Fibroblast of skin of back (primary cell): ENCODE data around the gene SGSM1. TPM values are rescaled to one million over a fixed set of nuclear protein-coding genes. Genes with fewer than 3 reads are reported as not detected.

ENCODE experiments used
- DNase-seq: peaks from one replicate; pipeline ENCODE4 v3.0.0-alpha.2; 2013
- polyA plus RNA-seq, 2 experiments: library from polyadenylated mRNA; unstranded; fragments of 120-200 nt; gene quantifications; one replicate each; pipeline ENCODE4 v1.2.1, GENCODE V29; 2013; ENCODE audit not compliant: insufficient read length in 2 of 2

The SGSM1 gene, protein sequence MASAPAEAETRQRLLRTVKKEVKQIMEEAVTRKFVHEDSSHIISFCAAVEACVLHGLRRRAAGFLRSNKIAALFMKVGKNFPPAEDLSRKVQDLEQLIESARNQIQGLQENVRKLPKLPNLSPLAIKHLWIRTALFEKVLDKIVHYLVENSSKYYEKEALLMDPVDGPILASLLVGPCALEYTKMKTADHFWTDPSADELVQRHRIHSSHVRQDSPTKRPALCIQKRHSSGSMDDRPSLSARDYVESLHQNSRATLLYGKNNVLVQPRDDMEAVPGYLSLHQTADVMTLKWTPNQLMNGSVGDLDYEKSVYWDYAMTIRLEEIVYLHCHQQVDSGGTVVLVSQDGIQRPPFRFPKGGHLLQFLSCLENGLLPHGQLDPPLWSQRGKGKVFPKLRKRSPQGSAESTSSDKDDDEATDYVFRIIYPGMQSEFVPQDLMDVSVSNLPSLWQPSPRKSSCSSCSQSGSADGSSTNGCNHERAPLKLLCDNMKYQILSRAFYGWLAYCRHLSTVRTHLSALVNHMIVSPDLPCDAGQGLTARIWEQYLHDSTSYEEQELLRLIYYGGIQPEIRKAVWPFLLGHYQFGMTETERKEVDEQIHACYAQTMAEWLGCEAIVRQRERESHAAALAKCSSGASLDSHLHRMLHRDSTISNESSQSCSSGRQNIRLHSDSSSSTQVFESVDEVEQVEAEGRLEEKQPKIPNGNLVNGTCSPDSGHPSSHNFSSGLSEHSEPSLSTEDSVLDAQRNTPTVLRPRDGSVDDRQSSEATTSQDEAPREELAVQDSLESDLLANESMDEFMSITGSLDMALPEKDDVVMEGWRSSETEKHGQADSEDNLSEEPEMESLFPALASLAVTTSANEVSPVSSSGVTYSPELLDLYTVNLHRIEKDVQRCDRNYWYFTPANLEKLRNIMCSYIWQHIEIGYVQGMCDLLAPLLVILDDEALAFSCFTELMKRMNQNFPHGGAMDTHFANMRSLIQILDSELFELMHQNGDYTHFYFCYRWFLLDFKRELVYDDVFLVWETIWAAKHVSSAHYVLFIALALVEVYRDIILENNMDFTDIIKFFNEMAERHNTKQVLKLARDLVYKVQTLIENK
- polyA plus RNA-seq (2013, experiment 1 of 2; ENCODE audit: insufficient read length): not detected
- polyA plus RNA-seq (2013, experiment 2 of 2; ENCODE audit: insufficient read length): not detected

DNA sequence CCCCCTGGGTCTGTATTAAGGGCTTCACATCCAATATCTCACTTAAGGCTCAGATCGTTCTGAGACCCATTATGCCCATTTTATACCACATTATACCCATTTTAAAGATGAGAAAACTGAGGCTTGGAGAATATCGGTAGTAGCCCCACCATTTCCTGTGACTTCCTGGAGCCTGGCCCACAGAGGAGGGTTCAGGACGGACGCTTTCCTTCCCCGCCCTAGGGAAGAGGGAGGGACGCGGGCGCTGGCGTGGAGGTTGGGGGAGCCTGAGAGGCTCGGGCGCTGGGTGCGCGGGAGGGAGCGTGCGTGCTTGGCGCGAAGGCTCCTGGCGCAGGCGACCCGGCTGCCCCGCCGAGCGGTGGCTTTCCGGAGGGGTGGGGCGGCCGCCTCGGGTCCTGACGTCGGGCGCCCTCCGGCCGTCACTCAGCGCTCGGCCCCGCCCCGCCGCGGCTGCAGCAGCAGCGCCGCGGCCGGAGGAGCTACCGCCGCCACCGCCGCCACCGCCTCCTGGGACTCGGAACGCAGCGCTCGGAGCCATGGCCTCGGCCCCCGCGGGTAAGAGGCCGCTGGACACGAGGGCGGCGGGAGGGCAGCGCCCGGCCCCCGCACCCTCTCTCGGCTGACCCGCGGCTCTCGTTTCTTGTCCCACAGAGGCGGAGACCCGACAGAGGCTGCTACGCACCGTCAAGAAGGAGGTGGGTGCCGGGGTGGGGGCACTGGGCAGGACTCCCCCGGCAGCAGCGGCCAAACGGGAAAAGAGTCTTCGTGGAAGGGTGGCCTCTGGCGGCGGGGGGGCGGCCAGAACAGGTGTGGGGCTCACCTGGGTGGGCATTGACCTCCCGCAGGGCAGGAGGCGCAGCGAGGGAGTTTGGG, at the start of gene SGSM1:
Gene SGSM1 (plus strand): TSS at position 422 of the 873 bp plus-strand sequence. CDS start 115 bp downstream, at position 537.
- peak; percentile 56 for DNase-seq

DNA sequence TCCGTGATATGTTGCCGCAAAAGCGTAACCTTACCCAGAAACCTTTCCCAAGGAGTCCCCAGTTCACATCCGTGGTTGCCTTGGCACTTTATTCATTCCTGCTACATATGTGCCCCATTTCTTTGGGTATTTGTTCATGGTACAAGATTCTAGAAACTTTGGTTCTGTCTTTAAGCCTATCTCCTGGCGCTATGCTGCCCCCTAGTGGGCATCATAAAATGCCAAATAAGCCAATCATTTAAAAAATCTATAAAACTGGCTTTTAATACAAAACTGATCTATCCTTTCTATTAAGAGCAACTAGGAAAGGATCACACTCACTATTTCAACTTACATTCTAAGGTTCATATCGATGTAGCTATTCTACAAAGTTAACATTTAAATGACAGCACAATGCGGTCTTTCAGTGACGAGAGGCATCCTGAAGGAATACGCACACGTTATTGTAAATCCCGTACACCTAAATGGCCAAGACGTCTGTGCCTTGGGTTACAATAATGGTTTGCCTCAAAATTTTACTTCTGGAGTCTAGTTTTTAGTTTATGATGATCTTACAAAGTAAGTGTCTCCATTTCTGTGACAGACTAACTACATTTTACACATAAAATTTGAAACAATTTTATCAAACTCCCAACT, 47.7 kb upstream of the SGSM1 start:
- peak; percentile 42 for DNase-seq

DNA sequence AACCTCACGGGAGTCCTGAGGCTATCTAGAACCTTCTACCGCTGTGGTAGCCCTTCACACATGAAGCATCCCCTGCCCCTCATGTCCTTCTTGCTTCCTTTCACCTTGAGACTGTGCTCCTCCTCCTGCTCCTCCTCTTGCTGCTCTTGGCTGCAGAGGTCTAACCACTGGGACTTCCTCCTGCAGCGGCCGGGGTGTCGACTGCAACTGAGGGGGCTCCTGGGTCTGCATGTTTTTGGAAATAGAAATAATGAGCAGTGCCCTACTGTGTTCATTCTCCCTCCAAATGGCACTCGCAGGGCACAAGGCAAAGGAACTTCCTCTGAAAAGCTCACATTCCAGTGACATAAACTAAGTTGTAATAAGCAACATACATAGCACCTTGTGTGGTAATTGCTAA, 46.2 kb upstream of the SGSM1 start:
- DNase-seq: no peak

DNA sequence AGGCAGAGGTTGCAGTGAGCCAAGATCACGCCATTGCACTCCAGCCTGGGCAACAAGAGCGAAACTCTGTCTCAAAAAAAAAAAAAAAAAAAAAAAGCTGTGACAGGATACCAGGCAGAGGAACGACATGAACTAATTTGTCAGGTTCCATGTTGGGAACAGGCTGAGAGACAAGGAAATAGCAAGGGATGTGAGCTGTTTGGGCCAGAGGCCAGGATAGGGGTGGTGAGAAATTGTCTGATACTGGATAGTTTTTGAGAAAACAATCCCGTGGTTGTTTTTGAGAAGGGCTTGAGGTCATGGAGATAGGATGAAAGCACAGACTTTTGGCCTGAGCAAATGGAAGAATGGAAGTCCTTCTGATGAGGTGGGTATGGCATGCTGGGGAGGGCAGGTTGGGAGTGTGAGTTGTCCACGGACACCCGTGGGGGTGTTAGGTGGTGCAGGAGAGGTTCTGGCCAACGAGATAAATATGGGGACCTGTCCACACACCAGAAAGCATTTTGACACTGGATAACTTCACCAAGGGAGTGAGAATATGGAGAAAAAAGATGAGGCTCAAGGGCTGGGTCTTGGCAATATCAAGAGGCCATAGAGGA, 45.2 kb upstream of the SGSM1 start:
- DNase-seq: no peak

DNA sequence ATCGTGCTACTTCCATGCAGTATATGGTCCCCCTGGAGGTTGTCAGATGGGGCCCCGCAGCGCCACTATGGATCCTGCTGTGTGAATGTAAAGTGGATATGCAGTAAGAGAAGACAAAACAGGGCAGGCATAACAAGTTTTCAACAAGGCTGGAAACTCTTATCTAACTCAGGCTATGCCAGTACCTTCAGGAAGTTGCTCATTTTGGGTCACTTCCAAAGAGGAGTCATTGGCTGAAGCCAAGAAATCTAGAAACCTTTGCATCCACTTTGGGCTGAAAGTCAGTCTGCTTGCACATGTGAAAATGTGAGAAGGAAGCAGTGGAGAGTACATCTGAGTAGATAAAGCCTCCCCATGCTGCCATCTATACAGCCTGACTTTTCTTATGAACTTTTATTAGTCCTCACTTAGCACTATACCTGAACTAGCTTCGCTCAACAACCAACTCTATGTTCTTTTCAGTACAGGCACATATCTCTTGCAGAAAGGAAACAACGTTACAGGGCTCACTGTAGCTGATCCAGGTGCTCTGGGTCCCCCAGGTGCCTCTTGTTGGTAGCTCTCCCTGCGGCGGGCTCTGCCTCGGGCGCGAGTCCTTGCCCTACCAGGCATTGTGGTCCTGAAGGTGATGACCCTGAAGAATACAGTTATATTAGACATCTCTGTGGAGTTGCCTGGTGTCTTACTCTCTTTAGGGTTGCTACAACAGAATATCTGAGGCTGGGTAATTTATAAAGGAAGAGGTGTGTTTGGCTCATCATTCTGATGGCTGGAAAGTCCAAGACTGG, 43.9 kb upstream of the SGSM1 start:
- DNase-seq: no peak

DNA sequence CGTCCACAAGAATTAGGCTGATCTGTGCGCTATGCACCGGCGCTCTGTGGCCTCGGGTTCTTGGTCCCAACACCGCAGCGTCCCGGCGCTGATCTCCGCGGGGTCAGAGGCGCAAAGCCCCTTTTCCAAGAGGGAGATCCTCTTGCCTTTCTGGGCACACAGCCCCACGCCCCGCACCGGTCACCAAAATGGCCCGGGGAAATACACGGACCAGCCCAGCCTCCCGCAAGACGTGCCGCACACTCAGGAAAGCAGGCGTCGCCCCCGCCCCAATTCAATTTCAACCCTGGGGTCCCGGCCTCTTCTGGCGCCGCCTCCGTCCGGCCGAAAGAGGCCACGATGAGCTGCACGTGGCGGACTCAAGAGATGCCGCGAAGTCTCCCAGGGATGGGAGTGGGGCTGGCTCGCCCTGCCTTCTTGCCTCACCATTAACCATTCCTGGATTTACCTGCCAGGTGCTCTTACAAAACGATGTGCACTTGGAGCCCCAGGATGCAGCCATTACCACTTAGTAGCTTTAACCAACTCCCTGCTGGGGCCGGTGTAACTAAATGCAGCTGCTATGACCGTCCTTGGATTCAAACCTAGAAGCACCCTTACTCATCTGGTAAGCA, 42.0 kb upstream of the SGSM1 start:
- no peak for DNase-seq

DNA sequence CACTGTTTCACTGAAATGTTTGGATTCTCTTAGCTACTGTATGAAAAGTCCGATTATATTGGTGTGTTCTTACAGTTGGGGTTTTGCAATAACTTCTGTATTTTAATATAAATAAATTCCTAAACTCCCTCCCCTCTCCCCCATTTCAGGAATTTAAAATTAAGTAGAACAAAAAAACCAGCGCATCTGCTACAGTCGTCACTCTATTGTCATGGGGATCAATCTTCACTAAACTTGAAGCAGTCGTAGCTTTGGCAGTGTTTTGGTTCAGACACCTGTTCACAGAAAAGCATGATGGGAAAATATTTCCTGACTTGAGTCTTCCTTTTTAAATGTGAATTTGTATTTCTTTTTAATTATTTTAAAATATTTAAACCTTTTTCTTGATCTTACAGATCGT, 40.8 kb upstream of the SGSM1 start:
- no peak for DNase-seq

DNA sequence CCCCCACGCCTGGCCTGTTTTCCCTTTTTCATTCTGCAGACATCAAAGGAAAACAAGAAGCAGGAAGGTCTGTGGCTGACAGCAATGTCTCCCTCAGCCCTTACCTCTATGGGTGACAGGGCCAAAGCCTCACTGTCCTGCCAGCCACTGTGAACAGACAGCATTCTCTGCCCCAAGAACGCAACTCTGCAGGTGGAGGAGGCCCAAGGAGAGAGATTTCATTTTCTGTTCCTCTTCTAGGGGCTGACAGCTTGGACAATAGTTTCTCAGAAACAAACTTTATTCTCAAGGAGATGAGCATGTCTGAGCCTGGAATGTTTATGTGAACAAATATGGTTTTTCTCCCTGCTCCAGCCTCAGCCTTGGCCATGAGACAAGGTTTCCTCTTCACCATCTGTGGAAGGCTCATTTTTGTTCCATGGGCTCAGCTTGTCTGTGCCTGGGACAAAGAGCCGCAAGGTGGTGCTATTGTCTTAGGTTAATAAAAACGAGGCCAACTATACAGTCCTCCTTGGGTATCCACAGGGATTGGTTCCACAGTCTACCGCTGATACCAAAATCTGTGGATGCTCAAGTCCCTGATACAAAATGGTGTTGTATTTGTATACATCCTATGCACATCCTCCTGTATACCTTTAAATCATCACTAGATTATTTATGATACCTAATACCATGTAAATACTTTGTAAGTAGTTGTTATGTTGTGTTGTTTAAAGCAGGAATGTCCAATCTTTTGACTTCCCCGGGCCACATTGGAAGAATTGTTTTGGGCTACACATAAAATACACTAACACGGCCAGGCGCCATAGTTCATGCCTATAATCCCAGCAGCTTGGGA, 37.3 kb upstream of the SGSM1 start:
- peak; percentile 45 for DNase-seq

DNA sequence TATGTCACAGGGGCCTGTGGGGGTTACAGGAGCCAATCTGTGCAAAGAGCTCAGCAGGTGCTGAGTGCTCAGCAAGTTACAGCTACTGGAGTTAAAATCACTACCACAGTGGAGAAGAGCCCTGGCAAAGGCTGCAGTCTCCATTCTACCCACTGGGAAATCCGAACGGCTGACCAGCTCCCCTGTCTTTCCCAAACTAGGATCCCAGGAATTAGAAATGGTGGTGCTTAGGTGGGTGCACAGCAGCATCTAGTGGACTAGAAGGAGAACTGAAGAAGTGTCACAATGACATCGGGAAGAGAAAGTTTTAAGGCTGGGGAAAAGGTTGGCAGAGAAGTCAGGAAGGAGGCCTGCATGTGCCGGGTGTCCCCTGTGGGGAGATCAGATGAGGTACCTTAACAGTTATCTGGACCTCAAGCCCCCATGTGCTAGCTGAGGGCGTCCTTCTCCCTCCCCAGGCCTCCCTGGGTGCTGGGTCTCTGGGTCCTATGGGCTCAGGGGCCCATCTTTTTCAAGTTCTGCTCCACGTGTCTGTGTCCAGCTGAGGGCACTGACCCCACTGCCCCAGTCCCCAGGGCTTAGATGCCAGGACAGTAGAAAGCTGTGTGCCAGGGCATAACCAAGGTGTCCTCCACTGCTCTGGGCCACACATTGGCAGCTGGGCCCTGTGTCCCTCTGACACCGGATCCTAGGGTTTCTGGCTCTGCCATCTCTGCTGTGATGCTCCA, 33.4 kb upstream of the SGSM1 start:
- DNase-seq: peak; percentile 43

DNA sequence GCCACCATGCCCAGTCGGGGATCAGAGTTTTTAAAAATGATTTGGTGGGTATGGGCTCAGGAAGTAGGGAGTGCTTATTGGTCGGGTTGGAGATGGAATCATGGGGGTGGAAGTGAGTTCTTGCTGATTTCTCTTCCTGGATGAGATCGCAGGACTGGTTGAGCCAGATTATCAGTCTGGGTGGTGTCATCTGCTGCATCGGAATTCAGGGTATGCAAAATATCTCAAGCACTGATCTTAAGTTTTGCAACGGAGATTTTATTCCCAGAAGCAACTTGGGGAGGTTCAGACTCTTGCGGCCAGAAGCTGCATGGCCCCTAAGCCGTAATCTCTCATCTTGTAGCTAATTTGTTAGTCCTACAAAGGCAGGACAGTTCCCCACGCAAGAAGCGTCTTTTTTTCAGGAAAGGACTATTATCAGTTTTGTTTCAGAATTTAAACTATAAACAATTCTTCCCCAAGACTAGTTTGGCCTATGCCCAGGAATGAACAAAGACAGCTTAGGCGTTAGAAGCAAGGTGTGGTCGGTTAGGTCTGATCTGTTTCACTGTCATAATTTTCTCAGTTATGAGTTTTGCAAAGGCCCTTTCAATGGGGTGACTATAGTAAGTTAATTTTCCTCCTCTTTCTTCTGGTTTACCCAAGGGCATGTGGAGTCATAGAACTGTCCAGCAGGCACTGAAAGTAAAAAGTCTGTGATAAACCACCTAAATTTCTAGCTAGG, 30.1 kb upstream of the SGSM1 start:
- peak; percentile 8 for DNase-seq

DNA sequence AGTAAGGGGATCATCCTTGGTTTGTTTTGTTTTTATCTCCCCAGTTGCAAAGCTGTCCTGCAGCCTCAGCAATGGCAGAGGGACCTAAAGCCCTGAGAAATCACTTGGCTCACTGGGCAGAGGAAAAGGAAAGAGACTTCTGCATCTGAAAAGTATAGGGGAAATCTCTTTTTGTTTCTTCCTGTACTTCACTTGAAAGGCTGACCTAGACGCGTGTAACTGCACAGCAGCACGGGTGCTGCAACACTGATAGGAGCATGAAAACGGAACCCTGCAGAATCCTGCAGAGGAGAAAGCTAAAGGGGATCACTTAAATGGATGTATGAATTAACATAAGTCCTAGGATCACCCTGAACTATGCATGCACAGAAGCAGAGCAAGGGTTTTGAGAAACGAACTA, 29.5 kb upstream of the SGSM1 start:
- no peak for DNase-seq

DNA sequence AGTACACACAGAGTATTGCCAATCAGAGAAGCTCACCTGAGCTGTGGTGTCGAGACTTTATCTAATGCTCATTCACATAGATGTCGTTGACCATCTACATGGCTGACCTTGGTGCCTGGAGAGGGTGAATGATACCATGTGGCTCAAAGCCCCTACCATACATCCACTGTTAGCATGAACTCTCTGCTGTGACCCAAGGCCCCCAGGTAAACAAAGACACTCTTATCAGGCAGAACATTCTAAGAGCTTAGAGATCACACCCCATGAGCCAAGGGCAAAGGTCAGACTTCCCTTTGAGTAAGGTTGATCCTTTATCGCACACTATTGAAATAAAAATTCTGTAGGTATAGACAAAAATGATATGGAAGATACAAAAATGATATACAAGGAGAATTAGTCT, 16.5 kb upstream of the SGSM1 start:
- DNase-seq: no peak

DNA sequence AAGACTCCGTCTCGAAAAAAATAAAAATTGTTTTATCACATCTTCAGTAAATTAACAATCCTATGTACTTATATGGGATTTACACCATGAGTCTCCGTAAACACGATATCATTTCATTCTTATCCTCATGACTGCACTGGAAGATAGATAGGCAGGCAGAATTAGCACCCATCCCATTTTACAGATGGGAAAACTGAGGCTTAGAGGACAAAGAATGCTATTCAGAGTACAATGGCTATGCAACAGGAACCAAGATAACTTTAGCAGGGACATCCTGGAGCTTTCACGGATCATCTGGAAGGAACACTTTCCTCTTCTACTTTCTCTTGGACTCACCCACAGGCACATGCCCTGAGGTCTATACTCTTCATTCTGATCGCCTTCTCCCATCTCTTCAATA, 14.6 kb upstream of the SGSM1 start:
- no peak for DNase-seq

DNA sequence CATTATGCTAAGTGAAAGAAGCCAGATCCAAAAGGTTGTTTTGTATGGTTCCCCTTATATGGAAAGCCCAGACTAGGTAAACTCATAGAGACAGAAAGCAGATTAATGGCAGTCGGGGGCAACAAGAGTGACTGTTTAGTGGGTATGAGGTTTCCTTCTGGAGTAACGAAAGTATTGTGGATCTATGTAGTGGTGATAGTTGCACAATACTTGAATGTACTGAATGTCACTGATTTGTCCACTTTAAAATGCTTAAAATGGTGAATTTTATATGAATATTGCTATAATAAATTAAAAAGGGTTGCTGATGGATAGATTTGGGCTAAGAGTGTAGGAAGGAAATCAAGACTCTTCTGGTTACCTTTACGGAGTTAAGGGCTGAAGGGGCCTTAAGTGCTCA, 10.0 kb upstream of the SGSM1 start:
- DNase-seq: no peak

DNA sequence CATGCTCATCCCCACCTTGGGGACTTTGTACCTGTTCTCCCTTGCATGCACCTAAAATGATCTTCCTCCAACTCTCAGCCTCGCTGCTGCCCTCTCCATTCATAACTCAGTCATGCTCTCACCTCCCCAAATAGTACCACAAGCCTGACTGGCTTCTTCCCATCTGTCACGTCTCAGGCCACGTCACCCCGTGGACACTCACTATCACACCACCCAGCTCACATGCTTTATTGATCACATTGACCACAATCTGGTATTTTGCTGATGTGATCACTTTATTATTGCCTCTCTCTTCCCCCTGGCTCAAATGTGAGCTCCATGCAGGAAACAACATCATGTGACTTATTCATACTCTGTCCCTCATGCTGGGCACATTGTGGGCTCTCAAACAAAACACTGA, 9.2 kb upstream of the SGSM1 start:
- DNase-seq: no peak

DNA sequence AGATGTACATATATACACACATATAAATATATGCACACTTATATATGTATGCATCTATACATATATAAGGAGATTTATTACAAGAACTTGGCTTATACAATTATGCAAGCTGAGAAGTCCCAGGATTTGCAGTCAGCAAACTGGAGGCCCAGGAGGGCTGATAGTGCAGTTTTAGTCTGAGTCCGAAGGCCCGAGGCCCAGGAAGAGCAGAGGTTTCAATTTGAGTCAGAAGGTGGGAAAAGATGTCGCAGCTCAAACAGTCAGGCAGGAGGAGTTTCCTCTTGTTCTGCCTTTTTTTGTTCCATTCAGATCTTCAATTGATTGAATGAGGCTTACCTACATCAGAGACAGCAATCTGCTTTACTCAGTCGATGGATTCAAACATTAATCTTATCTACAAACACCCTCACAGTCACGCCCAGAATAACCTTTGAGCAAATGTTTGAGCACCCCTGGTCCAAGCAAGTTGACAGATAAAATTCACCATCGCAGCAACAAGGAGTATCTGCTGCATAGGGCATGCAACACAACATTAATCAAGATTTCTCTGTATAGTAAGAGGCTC, 4.0 kb upstream of the SGSM1 start:
- DNase-seq: no peak

DNA sequence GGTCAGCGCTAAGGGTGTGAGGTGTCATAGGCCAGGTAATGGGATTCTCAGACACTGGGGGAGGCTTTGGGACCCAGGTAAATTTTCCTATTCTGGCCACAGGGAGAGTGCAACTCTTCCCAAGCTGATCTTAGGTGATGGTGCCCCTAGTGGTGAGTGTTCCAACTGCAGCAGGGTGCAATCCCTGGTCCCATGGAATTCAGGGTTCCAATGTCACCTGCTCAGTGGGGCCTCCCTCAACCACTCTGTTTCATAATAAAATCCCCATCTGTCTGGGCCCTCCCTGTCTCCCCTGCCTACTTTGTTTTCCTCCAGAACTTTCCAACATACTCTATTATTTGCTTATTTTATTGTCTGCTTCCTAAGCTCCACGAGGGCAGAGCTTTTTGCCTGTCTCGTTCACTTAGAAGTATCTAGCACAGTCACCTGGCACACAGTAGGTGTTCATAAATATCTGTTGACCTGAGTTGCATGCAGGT, 2.9 kb upstream of the SGSM1 start:
- peak; percentile 29 for DNase-seq
